Measurements from ENCODE around the gene ADGRD1. TPM values are rescaled to one million over a fixed set of nuclear protein-coding genes. Genes with fewer than 3 reads are reported as not detected.

The ADGRD1 gene
- total RNA-seq, 2 donors from 2014 or later: 21.3 to 37.0 TPM

- Histone ChIP-seq H3K4me3 (no peak overlapping the region), H3K9me3 (no peaks in the 10 kb centered on the region), H3K27me3 (replicated peaks; ENCODE audit: insufficient read depth) (no peaks in the 10 kb centered on the region), H3K36me3 (no peaks in the 10 kb centered on the region), H3K27ac (no peak overlapping the region), H3K4me1 (ENCODE audit: control insufficient read depth in 1 of 2, low read depth in 2 of 2) (no peaks in the 10 kb centered on the region)
- ATAC-seq (ENCODE audit: insufficient number of reproducible peaks, low FRiP score, low read depth) (no peak), DNase-seq (ENCODE audit: low spot score) (no peak)
- TF ChIP-seq CTCF (IDR thresholded peaks at IDR 0.05): no peak
These were observed 105.0 kb downstream of the ADGRD1 start for GRCh38 chr12:131058700-131059099.

GRCh38 chr12:131060011-131060703, 106.5 kb downstream of the ADGRD1 start:
- no peak for DNase-seq (ENCODE audit: low spot score)
- H3K27me3 ChIP-seq (replicated peaks; ENCODE audit: insufficient read depth): no peaks in the 10 kb centered on the region
- ATAC-seq (ENCODE audit: insufficient number of reproducible peaks, low FRiP score, low read depth): no peak
- H3K4me3 ChIP-seq: no peak overlapping the region
- no peaks in the 10 kb centered on the region for H3K4me1 ChIP-seq (ENCODE audit: control insufficient read depth in 1 of 2, low read depth in 2 of 2)
- no peaks in the 10 kb centered on the region for H3K9me3 ChIP-seq
- no peaks in the 10 kb centered on the region for H3K36me3 ChIP-seq
- H3K27ac ChIP-seq: no peak overlapping the region
- no peak for TF ChIP-seq CTCF (IDR thresholded peaks at IDR 0.05)

GRCh38 chr12:131061041-131061806, 107.5 kb downstream of the ADGRD1 start:
- ATAC-seq (ENCODE audit: insufficient number of reproducible peaks, low FRiP score, low read depth) (no peak), DNase-seq (ENCODE audit: low spot score) (no peak)

GRCh38 chr12:131063413-131063812, 109.7 kb downstream of the ADGRD1 start:
- Histone ChIP-seq H3K4me1 (ENCODE audit: control insufficient read depth in 1 of 2, low read depth in 2 of 2) (no peaks in the 10 kb centered on the region), H3K36me3 (no peaks in the 10 kb centered on the region), H3K4me3 (no peak overlapping the region), H3K27me3 (replicated peaks; ENCODE audit: insufficient read depth) (no peaks in the 10 kb centered on the region), H3K9me3 (no peaks in the 10 kb centered on the region), H3K27ac (no peak overlapping the region)
- ATAC-seq (ENCODE audit: insufficient number of reproducible peaks, low FRiP score, low read depth) (no peak), DNase-seq (ENCODE audit: low spot score) (no peak)
- TF ChIP-seq CTCF (IDR thresholded peaks at IDR 0.05): no peak

More at GRCh38 chr12:131061041-131061806, 107.5 kb downstream of the ADGRD1 start:
- Histone ChIP-seq H3K4me1 (ENCODE audit: control insufficient read depth in 1 of 2, low read depth in 2 of 2) (no peaks in the 10 kb centered on the region), H3K4me3 (no peak overlapping the region), H3K27me3 (replicated peaks; ENCODE audit: insufficient read depth) (no peaks in the 10 kb centered on the region), H3K27ac (no peak overlapping the region), H3K9me3 (no peaks in the 10 kb centered on the region), H3K36me3 (no peaks in the 10 kb centered on the region)
- TF ChIP-seq CTCF (IDR thresholded peaks at IDR 0.05): no peak

- no peak overlapping the region for H3K27ac ChIP-seq
- ATAC-seq (ENCODE audit: insufficient number of reproducible peaks, low FRiP score, low read depth): no peak
- no peaks in the 10 kb centered on the region for H3K36me3 ChIP-seq
- no peaks in the 10 kb centered on the region for H3K4me1 ChIP-seq (ENCODE audit: control insufficient read depth in 1 of 2, low read depth in 2 of 2)
- no peak for DNase-seq (ENCODE audit: low spot score)
- no peak for TF ChIP-seq CTCF (IDR thresholded peaks at IDR 0.05)
- no peaks in the 10 kb centered on the region for H3K27me3 ChIP-seq (replicated peaks; ENCODE audit: insufficient read depth)
- H3K4me3 ChIP-seq: no peak overlapping the region
- no peaks in the 10 kb centered on the region for H3K9me3 ChIP-seq
These were observed 110.3 kb downstream of the ADGRD1 start for GRCh38 chr12:131063960-131064359.
